NCI-H748 (cell line): ENCODE measurements around the gene CACYBP.
A peak's percentile ranks its signal among the peaks of the same experiment; 100 is the strongest.

ENCODE experiments used
- DNase-seq: peaks from one replicate; lab custom pipeline; 2025; ENCODE audit not compliant: unreplicated experiment; lab: John Stamatoyannopoulos, UW

The CACYBP gene

GRCh38 chr1:174971902-174972301 is 27.8 kb upstream of the CACYBP start:
- no peak for DNase-seq

- DNase-seq = no peak
Measured at GRCh38 chr1:174974711-174975119, 25.0 kb upstream of the CACYBP start.

GRCh38 chr1:174975764-174976163 is 24.0 kb upstream of the CACYBP start:
- DNase-seq = no peak

GRCh38 chr1:174976436-174977108 is 23.2 kb upstream of the CACYBP start:
- no peak for DNase-seq

- DNase-seq = peak; percentile 35
Measured at GRCh38 chr1:174982971-174983689, 16.6 kb upstream of the CACYBP start.

- no peak for DNase-seq
Measured at GRCh38 chr1:174984952-174985351, 14.8 kb upstream of the CACYBP start.

GRCh38 chr1:174988539-174988938 is 11.2 kb upstream of the CACYBP start:
- DNase-seq = no peak

- no peak for DNase-seq
Measured at GRCh38 chr1:174988986-174989385, 10.8 kb upstream of the CACYBP start.

- no peak for DNase-seq
Measured at GRCh38 chr1:174989536-174990220, 10.1 kb upstream of the CACYBP start.

- DNase-seq = peak; percentile 12
Measured at GRCh38 chr1:174990382-174990999, 9.3 kb upstream of the CACYBP start.

GRCh38 chr1:174991473-174991872 is 8.3 kb upstream of the CACYBP start:
- no peak for DNase-seq

GRCh38 chr1:174995121-174995520 is 4.6 kb upstream of the CACYBP start:
- no peak for DNase-seq

- no peak for DNase-seq
Measured at GRCh38 chr1:174995916-174996315, 3.8 kb upstream of the CACYBP start.

- DNase-seq = no peak
Measured at GRCh38 chr1:174996476-174996875, 3.3 kb upstream of the CACYBP start.

GRCh38 chr1:174997041-174997440 is 2.7 kb upstream of the CACYBP start:
- DNase-seq = no peak

- peak; percentile 78 for DNase-seq
Measured at GRCh38 chr1:174998569-174999215, 1.1 kb upstream of the CACYBP start.

GRCh38 chr1:174999216-174999935 is 371 bp upstream of the CACYBP start:
- DNase-seq = peak; percentile 98

- DNase-seq = peak; percentile 7
Measured at GRCh38 chr1:175000697-175001187, 995 bp downstream of the CACYBP start.

- no peak for DNase-seq
Measured at GRCh38 chr1:175002910-175003517, 3.3 kb downstream of the CACYBP start.

GRCh38 chr1:175003521-175003920 is 3.8 kb downstream of the CACYBP start:
- no peak for DNase-seq
